OCI-LY1 (cell line): Measurements from ENCODE around the gene MARCHF9.

Experiments
- EZH2 ChIP-seq: fragments of 200-600 bp; sonication (generic), shearing (Covaris generic); IDR thresholded peaks from 2 replicates; pipeline ENCODE4 v1.8.0; 2017; ENCODE audit warnings: borderline replicate concordance, mixed run types, mild to moderate bottlenecking, antibody characterized with exemption, low read length, moderate library complexity, mixed read lengths
- TF ChIP-seq, protein P1 (sequence below): fragments of 200-600 bp; sonication (generic), shearing (Covaris generic); IDR thresholded peaks from 2 replicates; pipeline ENCODE4 v1.5.1; 2017; ENCODE audit warnings: mild to moderate bottlenecking, antibody characterized with exemption, low read length, moderate library complexity, mixed read lengths

DNA sequence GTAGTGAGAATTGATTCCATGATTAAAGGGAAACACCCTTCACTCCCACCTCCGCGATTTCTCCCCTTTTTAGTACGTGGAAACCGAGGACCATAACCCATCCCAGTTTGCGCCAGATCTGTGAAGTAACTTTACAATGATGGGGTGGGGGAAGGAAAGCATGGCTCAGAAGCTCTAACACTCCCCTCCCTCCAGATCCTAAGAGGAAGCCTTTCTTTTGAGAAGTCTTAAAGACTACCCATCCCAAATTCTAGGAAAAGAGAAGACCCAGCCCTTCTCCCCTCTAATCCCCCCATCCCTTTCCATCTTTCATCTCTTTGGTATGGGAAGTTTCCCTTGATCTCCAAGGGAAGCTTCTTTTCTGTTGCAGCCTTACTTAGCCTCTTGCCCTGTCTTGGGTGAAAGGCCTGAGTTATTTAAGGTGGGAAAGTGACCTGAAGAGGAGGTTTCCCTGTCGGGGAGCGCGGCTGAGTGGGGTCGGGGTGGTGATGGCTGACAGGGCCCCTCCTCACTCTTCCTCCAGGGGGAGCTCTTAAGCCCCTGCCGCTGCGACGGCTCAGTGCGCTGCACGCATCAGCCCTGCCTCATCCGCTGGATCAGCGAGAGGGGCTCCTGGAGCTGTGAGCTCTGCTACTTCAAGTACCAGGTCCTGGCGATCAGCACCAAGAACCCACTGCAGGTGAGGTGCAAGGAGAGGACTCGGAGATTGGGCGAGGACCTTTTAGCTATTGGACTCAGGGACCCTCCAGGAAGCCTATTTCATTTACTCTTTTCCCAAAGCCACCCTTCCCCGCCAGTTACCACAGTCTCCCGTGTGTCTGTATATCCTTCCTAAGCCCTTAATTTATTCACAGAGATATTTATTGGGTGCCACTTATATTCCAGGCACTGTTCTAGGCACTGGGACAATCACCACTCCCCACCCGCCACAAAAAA is 1.8 kb downstream of the MARCHF9 start:
- TF ChIP-seq, protein P1, sequence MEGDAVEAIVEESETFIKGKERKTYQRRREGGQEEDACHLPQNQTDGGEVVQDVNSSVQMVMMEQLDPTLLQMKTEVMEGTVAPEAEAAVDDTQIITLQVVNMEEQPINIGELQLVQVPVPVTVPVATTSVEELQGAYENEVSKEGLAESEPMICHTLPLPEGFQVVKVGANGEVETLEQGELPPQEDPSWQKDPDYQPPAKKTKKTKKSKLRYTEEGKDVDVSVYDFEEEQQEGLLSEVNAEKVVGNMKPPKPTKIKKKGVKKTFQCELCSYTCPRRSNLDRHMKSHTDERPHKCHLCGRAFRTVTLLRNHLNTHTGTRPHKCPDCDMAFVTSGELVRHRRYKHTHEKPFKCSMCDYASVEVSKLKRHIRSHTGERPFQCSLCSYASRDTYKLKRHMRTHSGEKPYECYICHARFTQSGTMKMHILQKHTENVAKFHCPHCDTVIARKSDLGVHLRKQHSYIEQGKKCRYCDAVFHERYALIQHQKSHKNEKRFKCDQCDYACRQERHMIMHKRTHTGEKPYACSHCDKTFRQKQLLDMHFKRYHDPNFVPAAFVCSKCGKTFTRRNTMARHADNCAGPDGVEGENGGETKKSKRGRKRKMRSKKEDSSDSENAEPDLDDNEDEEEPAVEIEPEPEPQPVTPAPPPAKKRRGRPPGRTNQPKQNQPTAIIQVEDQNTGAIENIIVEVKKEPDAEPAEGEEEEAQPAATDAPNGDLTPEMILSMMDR: peak; percentile 86
- no peak for TF ChIP-seq EZH2
